WERI-Rb-1 (cell line): ENCODE results near the gene TXNRD1.

ENCODE experiments used
- DNase-seq: peaks from one replicate; pipeline ENCODE4 v3.0.0-alpha.2; 2020
- H3K27ac ChIP-seq: fragments of 250-450 bp; sonication (Bioruptor Pico); 2 replicates; pipeline ENCODE4 v1.5.1; 2020; ENCODE audit warnings: mild to moderate bottlenecking, moderate library complexity
- H3K27me3 ChIP-seq: fragments of 250-450 bp; sonication (Bioruptor Pico); 2 replicates; pipeline ENCODE4 v1.5.1; 2021; ENCODE audit warnings: mild to moderate bottlenecking, low read depth, moderate library complexity; ENCODE audit not compliant: insufficient read depth, severe bottlenecking
- H3K36me3 ChIP-seq: fragments of 250-450 bp; sonication (Bioruptor Pico); 2 replicates; pipeline ENCODE4 v1.5.1; 2020; ENCODE audit warnings: mild to moderate bottlenecking, moderate library complexity
- H3K4me3 ChIP-seq: 2 replicates; pipeline ENCODE4 v1.5.1; 2011; ENCODE audit warnings: low read depth, mild to moderate bottlenecking, control low read depth, low read length
- H3K9me3 ChIP-seq: fragments of 250-450 bp; sonication (Bioruptor Pico); 2 replicates; pipeline ENCODE4 v1.5.1; 2021; ENCODE audit warnings: mild to moderate bottlenecking, moderate library complexity; ENCODE audit not compliant: severe bottlenecking
- TF ChIP-seq, protein P1 (sequence below): IDR thresholded peaks from 2 replicates; pipeline ENCODE4 v1.5.1; 2011; ENCODE audit warnings: low read depth, mild to moderate bottlenecking, control low read depth, inconsistent platforms, low read length

The TXNRD1 gene

GRCh38 chr12:104215638-104216297, at the start of gene TXNRD1:
TSS of gene TXNRD1 (plus strand) at chr12:104215779. CDS start at chr12:104215803, 24 bp downstream.
- H3K4me3 ChIP-seq, result no peak within 1 kb of the TSS
- H3K27ac ChIP-seq, result no peak within 1 kb of the TSS
- no peak for DNase-seq
- H3K27me3 ChIP-seq, result no peaks in the 10 kb centered on the region
- no peaks in the 10 kb centered on the region for H3K9me3 ChIP-seq
- H3K36me3 ChIP-seq, result no peaks in the 10 kb centered on the region
- TF ChIP-seq, protein P1, sequence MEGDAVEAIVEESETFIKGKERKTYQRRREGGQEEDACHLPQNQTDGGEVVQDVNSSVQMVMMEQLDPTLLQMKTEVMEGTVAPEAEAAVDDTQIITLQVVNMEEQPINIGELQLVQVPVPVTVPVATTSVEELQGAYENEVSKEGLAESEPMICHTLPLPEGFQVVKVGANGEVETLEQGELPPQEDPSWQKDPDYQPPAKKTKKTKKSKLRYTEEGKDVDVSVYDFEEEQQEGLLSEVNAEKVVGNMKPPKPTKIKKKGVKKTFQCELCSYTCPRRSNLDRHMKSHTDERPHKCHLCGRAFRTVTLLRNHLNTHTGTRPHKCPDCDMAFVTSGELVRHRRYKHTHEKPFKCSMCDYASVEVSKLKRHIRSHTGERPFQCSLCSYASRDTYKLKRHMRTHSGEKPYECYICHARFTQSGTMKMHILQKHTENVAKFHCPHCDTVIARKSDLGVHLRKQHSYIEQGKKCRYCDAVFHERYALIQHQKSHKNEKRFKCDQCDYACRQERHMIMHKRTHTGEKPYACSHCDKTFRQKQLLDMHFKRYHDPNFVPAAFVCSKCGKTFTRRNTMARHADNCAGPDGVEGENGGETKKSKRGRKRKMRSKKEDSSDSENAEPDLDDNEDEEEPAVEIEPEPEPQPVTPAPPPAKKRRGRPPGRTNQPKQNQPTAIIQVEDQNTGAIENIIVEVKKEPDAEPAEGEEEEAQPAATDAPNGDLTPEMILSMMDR, result no peak

- Histone ChIP-seq H3K36me3 (no peaks in the 10 kb centered on the region), H3K4me3 (no peak overlapping the region), H3K9me3 (no peaks in the 10 kb centered on the region), H3K27me3 (no peaks in the 10 kb centered on the region), H3K27ac (no peak overlapping the region)
- TF ChIP-seq, protein P1, result no peak
- DNase-seq, result no peak
These were observed 49.8 kb upstream of the TXNRD1 start for GRCh38 chr12:104165801-104166200.

DNA sequence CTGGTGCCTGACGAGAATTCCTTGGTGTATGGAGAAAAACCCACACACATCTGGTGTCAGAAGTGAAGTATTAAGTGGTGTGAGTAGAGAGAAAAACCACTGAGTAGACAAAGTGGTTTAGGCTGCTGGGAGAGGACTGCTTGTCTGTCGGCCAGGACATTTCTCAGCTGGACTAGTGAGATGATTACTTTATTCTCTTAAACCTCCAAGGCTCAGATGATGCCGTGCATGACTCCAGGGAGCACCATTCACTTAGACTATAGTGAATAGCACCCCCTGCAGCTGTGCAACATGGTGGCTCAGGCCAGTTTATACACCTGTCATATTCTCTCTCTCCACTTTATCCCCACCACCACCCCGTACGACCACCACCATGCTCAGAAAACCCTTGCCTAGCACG, 49.1 kb upstream of the TXNRD1 start:
- Histone ChIP-seq H3K27ac (no peak overlapping the region), H3K27me3 (no peaks in the 10 kb centered on the region), H3K4me3 (no peak overlapping the region), H3K9me3 (no peaks in the 10 kb centered on the region), H3K36me3 (no peaks in the 10 kb centered on the region)
- TF ChIP-seq, protein P1, result no peak
- DNase-seq, result no peak

DNA sequence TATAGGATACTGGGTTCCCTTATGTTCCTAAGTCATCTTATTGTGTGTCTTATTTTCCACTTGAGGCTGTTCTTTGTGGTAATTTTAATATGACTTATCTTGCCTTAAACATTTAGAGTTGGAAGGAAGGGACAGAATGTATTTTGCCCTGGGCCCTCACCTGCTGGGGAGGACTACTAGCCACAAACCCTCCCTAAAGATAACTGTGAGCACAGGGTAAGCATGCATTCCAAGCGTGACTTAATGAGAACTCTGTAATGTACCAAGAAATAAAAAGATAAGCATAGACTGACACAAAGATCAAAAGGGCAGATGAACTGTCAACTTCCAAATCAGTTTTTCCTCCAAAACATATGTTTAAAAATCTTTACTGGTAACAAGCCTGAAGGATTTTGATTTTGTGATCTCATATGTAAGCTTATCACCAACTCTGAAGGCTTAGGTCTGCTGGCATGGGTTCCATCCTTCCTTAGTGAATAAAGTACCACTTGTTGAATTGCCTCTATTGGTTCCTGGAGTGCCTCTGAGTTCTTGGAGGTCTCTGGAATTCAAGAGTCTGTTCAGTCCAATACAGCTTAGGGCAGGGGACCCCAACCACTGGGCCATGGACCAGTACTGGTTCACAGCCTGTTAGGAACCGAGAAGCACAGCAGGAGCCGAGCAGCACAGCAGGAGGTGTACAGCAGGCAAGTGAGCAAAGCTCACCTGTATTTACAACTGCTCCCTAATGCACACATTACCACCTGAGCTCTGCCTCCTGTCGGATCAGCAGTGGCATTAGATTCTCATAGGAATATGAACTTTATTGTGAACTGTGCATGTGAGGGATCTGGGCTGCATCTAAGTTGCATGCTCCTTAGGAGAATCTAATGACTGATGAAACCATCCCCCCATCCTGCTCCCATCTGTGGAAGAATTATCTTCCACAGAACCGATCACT, 47.8 kb upstream of the TXNRD1 start:
- DNase-seq, result no peak
- H3K27ac ChIP-seq, result no peak overlapping the region

DNA sequence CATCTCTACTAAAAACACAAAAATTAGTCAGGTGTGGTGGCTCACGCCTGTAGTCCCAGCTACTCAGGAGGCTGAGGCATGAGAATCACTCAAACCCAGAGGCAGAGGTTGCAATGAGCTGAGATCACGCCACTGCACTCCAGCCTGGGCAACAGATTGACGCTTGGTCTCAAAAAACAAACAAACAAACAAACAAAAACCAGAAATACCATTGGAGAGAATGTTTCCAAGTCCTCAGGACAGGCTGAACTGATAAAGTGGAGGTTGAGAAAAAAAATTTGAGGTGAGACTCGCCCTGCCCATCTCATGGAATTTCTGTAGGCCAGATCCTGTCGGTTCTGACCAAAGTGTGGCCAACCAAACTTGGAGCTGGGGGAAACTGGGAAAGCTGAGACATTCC, 47.0 kb upstream of the TXNRD1 start:
- TF ChIP-seq, protein P1, result no peak

More for the DNA sequence above, 47.8 kb upstream of the TXNRD1 start:
- H3K36me3 ChIP-seq, result no peaks in the 10 kb centered on the region
- H3K27me3 ChIP-seq, result no peaks in the 10 kb centered on the region
- H3K4me3 ChIP-seq, result no peak overlapping the region
- H3K9me3 ChIP-seq, result no peaks in the 10 kb centered on the region
- TF ChIP-seq, protein P1, result no peak

More for the DNA sequence above, 47.0 kb upstream of the TXNRD1 start:
- H3K9me3 ChIP-seq, result no peaks in the 10 kb centered on the region
- no peak overlapping the region for H3K27ac ChIP-seq
- H3K4me3 ChIP-seq, result no peak overlapping the region
- no peak for DNase-seq
- H3K27me3 ChIP-seq, result no peaks in the 10 kb centered on the region
- H3K36me3 ChIP-seq, result no peaks in the 10 kb centered on the region
